Measurements from ENCODE around the gene SYNE1.

DNA sequence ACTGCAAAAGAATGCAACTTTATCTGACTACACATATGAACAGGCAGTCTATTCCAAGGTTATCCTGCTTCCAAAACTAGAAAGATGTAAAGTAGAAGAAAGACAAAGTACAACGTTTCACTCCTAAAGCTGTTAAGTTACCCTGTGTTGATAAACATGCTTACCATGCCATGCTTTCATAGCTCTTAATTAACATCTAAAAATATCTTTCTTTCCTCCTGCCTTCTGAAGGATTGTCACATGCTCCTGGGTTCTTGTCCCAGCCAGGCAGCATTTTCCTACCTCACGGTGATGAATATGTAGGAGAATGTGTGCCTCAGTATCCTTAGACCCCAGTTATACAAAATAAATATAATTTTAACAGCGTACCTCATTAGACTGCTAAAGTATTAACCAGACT is 344.6 kb downstream of the SYNE1 start:
- TF ChIP-seq, protein P1, sequence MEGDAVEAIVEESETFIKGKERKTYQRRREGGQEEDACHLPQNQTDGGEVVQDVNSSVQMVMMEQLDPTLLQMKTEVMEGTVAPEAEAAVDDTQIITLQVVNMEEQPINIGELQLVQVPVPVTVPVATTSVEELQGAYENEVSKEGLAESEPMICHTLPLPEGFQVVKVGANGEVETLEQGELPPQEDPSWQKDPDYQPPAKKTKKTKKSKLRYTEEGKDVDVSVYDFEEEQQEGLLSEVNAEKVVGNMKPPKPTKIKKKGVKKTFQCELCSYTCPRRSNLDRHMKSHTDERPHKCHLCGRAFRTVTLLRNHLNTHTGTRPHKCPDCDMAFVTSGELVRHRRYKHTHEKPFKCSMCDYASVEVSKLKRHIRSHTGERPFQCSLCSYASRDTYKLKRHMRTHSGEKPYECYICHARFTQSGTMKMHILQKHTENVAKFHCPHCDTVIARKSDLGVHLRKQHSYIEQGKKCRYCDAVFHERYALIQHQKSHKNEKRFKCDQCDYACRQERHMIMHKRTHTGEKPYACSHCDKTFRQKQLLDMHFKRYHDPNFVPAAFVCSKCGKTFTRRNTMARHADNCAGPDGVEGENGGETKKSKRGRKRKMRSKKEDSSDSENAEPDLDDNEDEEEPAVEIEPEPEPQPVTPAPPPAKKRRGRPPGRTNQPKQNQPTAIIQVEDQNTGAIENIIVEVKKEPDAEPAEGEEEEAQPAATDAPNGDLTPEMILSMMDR (IDR thresholded peaks at IDR 0.05): no peak
- TF ChIP-seq POLR2A (IDR thresholded peaks at IDR 0.05) (no peak), POLR2AphosphoS5 (IDR thresholded peaks at IDR 0.05) (no peak), EP300 (IDR thresholded peaks at IDR 0.05) (no peak)
